ENCODE measurements around the gene KLK1.

DNA sequence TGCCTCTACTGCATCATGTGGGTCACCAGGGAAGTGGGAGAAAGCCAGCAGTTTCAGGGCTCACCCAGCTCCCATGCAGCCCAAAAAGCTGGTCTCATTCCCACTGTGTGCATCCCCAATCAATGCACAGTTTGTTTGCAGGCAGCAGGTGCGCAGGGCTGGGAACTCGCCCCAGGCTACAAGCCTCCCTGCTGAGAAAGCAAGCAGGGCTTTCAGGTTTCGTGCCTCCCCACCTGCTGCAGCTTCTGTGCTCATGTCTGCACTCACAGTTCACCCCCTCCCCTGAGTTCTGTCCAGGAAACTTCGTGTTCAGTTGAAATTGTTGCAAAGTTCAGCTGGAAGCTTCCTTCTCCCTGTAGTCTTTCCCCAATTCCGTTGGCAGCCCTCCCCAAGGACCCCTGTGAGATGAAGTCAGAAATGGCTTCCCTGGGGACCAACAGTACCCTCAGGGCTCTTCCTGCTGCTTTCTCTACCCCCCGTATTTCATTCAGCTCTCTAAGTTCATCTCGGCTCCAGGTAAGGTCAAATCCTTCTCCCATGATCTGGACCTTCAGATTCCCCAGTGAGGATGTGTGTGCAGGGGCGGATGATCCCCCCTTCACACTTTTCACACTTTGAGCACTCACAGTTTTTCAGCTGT, 20.8 kb upstream of the KLK1 start:
- no peak for TF ChIP-seq POLR2A (IDR thresholded peaks at IDR 0.05)
- TF ChIP-seq, protein P1, sequence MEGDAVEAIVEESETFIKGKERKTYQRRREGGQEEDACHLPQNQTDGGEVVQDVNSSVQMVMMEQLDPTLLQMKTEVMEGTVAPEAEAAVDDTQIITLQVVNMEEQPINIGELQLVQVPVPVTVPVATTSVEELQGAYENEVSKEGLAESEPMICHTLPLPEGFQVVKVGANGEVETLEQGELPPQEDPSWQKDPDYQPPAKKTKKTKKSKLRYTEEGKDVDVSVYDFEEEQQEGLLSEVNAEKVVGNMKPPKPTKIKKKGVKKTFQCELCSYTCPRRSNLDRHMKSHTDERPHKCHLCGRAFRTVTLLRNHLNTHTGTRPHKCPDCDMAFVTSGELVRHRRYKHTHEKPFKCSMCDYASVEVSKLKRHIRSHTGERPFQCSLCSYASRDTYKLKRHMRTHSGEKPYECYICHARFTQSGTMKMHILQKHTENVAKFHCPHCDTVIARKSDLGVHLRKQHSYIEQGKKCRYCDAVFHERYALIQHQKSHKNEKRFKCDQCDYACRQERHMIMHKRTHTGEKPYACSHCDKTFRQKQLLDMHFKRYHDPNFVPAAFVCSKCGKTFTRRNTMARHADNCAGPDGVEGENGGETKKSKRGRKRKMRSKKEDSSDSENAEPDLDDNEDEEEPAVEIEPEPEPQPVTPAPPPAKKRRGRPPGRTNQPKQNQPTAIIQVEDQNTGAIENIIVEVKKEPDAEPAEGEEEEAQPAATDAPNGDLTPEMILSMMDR (IDR thresholded peaks at IDR 0.05) = no peak
- TF ChIP-seq POLR2AphosphoS5 (IDR thresholded peaks at IDR 0.05) = no peak

All from stomach (tissue), 4 donors.